IPS-15b (cell line): ENCODE data around the gene BRMS1.
A peak's percentile ranks its signal among the peaks of the same experiment; 100 is the strongest.

Source experiments
- H3K27me3 ChIP-seq: one replicate; pipeline ENCODE4 v1.6.1; 2013; ENCODE audit warnings: low read length; ENCODE audit not compliant: control insufficient read depth, insufficient read depth
- H3K36me3 ChIP-seq: one replicate; pipeline ENCODE4 v1.6.1; 2013; ENCODE audit warnings: low read length; ENCODE audit not compliant: control insufficient read depth, insufficient read depth
- H3K4me1 ChIP-seq: one replicate; pipeline ENCODE4 v1.6.1; 2013; ENCODE audit warnings: mild to moderate bottlenecking, low read length; ENCODE audit not compliant: control insufficient read depth, insufficient read depth
- H3K4me3 ChIP-seq: one replicate; pipeline ENCODE4 v1.5.1; 2013; ENCODE audit warnings: low read depth, low read length
- H3K9ac ChIP-seq: one replicate; pipeline ENCODE4 v1.6.1; 2013; ENCODE audit warnings: low read depth, mild to moderate bottlenecking, low read length
- H3K9me3 ChIP-seq: one replicate; pipeline ENCODE4 v1.6.1; 2013; ENCODE audit warnings: mild to moderate bottlenecking, low read length; ENCODE audit not compliant: control insufficient read depth, insufficient read depth

Gene BRMS1

DNA sequence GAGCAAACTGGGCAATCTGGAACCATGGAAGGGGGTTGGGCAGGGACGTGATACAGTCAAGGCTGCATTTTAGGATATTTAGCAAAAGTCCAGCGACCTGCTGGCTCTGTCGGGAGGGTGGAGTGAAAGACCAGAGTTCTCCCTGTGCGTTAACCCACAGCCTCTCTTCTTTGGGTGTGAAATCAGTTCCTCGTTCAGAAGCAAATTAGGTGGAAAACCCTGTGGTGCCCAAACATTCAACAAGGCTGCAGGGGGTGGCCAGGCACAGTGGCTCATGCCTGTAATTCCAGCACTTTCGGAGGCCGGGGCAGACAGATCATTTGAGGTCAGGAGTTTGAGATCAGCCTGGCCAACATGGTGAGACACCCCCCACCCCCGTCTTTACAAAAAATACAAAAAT, 47.3 kb downstream of the BRMS1 start:
- Histone ChIP-seq H3K9me3 (no peaks in the 10 kb centered on the region), H3K4me1 (no peaks in the 10 kb centered on the region), H3K4me3 (no peak overlapping the region), H3K27me3 (peaks cover 7% of the 10 kb centered on the region), H3K9ac (no peak overlapping the region), H3K36me3 (no peaks in the 10 kb centered on the region)

DNA sequence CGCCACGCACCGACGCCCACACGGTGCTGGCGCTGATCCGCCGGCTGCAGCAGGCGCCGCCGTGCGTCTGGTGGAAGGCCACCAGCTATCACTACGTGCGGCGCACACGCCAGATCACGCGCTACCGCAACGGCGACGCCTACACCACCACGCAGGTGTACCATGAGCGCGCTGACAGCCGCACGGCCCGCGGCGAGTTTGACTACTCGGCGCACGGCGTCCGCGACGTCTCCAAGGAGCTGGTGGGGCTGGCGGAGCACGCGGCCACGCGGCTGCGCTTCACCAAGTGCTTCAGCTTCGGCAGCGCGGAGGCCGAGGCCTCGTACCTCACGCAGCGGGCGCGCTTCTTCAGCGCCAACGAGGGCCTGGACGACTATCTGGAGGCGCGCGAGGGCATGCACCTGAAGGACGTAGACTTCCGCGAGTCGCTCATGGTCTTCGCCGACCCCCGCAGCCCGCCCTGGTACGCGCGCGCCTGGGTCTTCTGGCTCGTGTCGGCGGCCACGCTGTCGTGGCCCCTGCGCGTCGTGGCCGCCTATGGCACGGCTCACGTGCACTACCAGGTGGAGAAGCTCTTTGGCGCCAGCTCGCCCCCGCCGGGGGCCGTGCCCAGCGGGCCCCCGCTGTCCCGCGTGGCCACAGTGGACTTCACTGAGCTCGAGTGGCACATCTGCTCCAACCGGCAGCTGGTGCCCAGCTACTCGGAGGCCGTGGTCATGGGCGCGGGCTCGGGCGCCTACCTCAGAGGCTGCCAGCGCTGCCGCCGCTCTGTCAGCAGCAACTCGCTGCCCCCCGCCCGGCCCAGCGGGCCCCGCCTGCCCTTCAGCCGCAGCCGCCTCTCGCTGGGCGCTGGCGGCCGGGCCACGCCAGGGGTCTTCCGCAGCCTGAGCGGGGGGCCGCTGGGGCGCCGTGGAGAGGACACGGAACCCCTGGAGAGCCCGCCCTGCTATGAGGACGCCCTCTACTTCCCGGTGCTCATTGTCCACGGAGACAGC, 50.0 kb downstream of the BRMS1 start:
- Histone ChIP-seq H3K4me3 (no peak overlapping the region), H3K27me3 (peaks cover 24% of the 10 kb centered on the region), H3K9me3 (no peaks in the 10 kb centered on the region), H3K9ac (no peak overlapping the region), H3K36me3 (no peaks in the 10 kb centered on the region), H3K4me1 (no peaks in the 10 kb centered on the region)

DNA sequence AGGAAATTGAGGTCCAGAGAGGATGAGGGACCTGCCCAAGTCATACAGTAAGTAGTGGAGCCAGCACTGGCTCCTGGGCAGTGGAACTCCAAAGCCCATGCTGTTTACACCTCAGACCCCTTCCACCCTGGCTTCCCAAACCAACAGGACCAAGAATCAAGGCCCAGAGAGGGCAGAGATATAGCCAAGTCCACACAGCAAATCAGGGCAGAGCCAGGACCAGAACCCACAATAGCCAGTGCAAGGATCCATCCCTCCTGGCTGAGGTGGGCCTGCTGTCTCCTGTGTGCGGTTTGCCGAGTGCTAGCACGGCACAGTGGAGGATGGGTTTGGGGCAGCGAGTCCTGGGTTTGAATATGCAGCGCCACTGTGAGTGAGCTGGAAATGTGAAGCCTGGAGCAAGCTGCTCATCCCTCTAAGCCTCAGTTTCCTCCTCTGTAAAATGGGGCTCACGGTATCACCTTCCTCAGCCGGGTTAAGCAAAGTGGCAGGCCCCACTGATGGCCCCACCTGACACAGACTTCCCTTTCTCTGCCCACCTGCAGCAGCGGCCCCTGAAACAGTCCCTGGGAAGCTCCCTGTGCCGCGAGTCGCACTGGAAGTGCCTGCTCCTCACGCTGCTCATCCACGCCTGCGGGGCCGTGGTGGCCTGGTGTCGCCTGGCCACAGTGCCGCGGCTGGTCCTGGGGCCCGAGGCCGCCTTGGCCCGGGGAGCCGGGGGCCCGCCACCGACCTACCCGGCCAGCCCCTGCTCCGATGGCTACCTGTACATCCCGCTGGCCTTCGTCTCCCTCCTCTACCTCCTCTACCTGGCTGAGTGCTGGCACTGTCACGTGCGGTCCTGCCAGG, 50.9 kb downstream of the BRMS1 start:
- no peak overlapping the region for H3K4me3 ChIP-seq
- peaks cover 24% of the 10 kb centered on the region for H3K27me3 ChIP-seq
- H3K4me1 ChIP-seq, result no peaks in the 10 kb centered on the region
- no peaks in the 10 kb centered on the region for H3K9me3 ChIP-seq
- H3K36me3 ChIP-seq, result no peaks in the 10 kb centered on the region
- no peak overlapping the region for H3K9ac ChIP-seq

DNA sequence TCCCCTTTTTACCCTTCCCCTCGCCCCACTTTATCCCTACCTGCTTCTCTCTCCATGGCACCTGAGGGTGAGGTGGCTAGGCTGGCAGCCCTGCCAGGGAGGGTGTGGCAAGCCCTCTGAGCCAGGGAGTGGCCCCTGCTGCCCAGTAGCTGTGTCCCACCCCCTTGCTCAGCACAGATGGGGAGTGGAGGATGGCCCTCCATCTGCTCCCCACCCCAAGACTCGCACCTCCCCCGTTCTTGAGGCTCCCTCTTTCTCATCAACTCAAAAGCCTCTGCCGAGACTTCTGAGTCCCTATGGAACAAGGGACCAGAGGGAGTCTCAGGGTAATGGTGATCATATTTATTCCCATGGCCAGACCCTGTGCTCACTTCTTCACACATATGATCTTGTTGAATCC, 51.6 kb downstream of the BRMS1 start:
- H3K27me3 ChIP-seq, result peaks cover 24% of the 10 kb centered on the region
- H3K4me1 ChIP-seq, result no peaks in the 10 kb centered on the region
- no peaks in the 10 kb centered on the region for H3K36me3 ChIP-seq
- no peaks in the 10 kb centered on the region for H3K9me3 ChIP-seq
- no peak overlapping the region for H3K4me3 ChIP-seq
- H3K9ac ChIP-seq, result no peak overlapping the region

DNA sequence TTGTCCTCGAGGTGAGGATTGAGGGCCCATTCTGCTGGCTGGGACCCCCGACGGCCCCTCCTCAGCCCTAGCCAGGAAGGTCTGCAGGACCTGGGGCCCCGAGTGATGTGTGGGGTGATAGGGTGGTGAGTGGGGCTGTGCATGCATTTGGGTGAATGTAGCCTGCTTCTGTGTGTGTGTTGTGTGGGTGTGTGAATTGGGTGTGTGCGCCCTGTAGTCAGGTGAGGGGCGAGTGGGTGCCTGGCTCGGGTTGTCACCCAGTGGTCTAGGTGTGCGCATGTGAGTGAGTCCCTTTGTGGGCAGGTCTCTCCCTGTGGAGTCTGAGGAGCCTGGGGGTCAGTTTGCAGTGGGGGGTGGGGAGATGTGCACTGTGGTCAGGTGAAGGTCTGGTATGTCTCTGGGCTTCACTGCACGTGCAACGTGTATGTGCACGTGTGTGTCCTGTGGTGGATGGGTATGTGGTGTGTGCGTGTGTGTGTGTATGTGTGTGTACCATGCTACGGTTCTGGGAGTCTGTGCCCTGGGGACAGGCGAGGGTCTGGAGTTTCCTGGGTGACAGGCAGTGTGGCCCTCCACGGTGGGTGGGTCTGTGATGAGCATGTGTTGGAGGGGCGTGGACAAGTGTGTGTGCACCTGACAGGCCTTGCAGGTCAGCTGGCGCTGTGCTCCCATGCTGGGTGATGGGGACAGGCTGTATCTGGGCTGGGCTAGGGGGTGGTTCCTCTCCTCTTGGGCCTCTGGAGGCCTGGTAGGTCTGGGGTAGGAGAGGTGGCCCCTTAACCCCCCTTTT, 52.2 kb downstream of the BRMS1 start:
- H3K4me1 ChIP-seq, result no peaks in the 10 kb centered on the region
- peaks cover 24% of the 10 kb centered on the region for H3K27me3 ChIP-seq
- H3K9ac ChIP-seq, result no peak overlapping the region
- H3K9me3 ChIP-seq, result no peaks in the 10 kb centered on the region
- peak overlapping the region; percentile 54 for H3K4me3 ChIP-seq
- no peaks in the 10 kb centered on the region for H3K36me3 ChIP-seq

DNA sequence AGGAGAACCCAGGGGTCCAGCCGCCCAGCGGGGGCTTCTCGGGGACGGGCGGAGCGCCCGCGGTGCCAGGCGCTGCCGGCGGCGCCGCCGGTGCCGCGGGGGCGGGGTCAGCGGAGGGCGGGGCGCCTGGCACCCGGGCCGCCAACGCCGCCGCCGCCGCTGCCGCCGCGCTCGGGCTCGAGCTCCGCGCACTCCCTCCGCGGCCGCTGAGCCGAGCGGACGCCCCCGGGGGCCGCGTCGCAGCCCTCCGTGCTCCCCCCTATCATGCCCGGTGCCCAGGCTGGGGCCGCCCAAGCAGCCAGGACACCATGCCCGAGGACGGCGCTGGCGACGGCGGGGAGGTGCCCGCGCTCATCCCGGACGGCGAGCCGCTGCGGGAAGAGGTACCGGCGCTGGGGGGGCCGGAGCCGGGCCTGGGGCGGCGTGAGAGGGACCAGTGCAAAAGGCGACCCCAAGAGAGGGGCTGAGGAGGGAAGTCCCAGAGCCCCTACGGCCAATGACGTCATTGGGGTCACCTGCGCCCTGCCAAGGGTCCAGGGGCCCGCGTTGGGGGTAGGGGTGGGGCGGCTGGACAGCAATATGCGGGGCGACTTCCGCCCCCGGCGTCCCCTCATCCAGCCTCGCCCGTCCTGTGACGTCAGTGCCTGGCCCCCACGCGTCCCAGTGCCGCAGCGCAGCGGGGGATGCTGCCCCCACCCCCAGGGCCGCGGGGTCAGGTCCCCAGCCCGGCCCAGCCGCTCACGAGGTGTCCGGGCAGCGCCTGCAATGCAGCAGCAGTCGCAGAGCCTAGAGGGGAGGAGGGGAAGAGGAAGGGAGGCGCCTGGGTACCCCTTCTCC, 53.0 kb downstream of the BRMS1 start, which contains the start of gene TMEM151A:
TMEM151A (plus strand) TSS at position 189 of the 837 bp plus-strand sequence; CDS start at position 309, 120 bp downstream.
- Histone ChIP-seq H3K9me3 (no peaks in the 10 kb centered on the region), H3K4me3 (peak within 1 kb of the TSS; percentile 54), H3K9ac (no peak within 1 kb of the TSS), H3K27me3 (peaks cover 24% of the 10 kb centered on the region), H3K36me3 (no peaks in the 10 kb centered on the region), H3K4me1 (no peaks in the 10 kb centered on the region)

DNA sequence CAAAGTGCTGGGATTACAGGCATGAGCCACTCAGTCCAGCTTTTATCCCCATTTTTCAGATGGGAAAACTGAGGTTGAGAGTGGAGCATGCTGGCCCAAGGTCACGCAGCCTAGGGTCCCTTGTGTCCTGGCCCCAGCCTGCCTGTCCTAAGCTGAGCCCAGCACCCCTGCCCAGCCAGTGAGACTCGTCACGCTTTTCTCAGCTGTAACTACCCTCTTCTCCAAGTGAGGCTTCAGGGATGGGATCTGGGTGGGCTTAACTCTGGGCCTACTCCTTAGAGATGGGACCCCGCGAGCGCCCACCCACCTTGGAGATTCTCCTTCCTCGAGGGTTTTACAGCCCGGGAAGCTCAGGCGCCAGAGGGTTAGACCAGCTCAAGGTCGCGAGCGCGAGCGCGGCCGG, 53.6 kb downstream of the BRMS1 start:
- no peaks in the 10 kb centered on the region for H3K4me1 ChIP-seq
- H3K4me3 ChIP-seq, result peak overlapping the region; percentile 53
- H3K9me3 ChIP-seq, result no peaks in the 10 kb centered on the region

DNA sequence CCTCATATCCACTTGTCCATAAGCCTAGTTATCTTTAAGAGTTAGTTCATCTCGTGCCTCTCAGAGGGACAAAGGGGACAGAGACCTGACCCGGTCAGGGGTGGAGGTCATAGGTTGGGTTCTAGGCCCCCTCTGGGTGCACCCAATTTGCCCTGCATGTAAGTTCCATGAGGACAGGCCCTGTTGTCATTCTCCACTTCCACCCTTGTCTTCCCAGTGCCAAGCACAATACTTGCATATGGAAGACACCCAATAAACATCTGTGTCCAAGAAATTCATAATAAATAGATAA, 54.6 kb downstream of the BRMS1 start:
- H3K36me3 ChIP-seq, result peaks cover 7% of the 10 kb centered on the region
- H3K4me1 ChIP-seq, result no peaks in the 10 kb centered on the region
- no peaks in the 10 kb centered on the region for H3K9me3 ChIP-seq
- H3K4me3 ChIP-seq, result no peak overlapping the region
- peaks cover 24% of the 10 kb centered on the region for H3K27me3 ChIP-seq
- no peak overlapping the region for H3K9ac ChIP-seq

More for the DNA sequence above, 53.6 kb downstream of the BRMS1 start:
- no peaks in the 10 kb centered on the region for H3K36me3 ChIP-seq
- H3K27me3 ChIP-seq, result peaks cover 24% of the 10 kb centered on the region
- H3K9ac ChIP-seq, result no peak overlapping the region

DNA sequence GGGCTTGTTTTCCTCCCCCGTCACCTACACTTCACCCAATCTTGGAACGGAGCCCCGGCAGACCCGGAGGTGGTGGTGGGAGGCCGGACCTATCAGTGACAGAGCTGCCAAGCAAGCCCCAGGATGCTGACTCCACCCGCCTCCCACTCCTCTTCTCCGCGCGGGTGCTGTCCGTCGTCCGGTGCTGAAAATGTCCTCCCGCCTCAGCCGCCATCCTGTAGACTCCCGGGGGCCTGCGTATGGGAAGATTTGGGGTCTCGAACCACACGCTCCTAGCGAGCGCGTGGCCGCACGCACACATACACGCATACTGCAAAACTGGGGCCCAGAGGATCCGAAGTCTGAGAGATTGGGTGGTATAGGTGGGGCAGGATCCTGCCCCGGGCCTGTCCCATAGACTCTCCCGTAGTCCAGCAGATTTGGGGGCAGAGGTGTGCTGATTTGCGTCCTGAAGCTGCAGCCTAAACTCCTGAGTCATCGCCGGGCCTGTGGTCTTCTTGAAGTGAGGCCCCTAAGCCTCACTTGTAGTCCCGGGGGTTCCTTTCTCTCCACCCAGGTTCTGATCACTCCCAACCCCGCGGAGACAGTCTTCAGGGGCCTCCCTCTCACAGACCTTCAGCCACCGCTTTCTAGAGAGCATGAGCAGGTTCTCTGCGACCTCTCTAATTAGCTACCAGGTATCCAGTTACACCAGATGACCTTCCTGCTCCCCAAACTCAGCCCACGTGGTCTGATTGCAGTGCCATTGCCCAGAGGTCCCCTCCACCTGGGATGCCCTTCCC, 55.2 kb downstream of the BRMS1 start:
- H3K9me3 ChIP-seq, result no peaks in the 10 kb centered on the region
- H3K27me3 ChIP-seq, result peaks cover 24% of the 10 kb centered on the region
- peak overlapping the region; percentile 87 for H3K9ac ChIP-seq
- H3K4me1 ChIP-seq, result no peaks in the 10 kb centered on the region
- peak overlapping the region; percentile 94 for H3K4me3 ChIP-seq
- H3K36me3 ChIP-seq, result peaks cover 12% of the 10 kb centered on the region
